T-helper 22 cell (primary cell): ENCODE data around the gene HORMAD1.
"Not testable (repeated sequence)": the region's sequence is repeated elsewhere in the genome, so short reads cannot be mapped to it uniquely, and the experiment has no call there.

ENCODE experiments used
- DNase-seq: peaks from one replicate; pipeline ENCODE4 v3.0.0-alpha.2; 2020; ENCODE audit warnings: low read depth

The HORMAD1 gene

GRCh38 chr1:150696995-150697927 is 23.4 kb downstream of the HORMAD1 start, which contains the start of gene GOLPH3L:
GOLPH3L (minus strand) TSS chr1:150697154; CDS start chr1:150694838, 2,316 bp downstream.
- peak; percentile 87 for DNase-seq

GRCh38 chr1:150696590-150696989 is 24.1 kb downstream of the HORMAD1 start:
- DNase-seq = no peak

DNA sequence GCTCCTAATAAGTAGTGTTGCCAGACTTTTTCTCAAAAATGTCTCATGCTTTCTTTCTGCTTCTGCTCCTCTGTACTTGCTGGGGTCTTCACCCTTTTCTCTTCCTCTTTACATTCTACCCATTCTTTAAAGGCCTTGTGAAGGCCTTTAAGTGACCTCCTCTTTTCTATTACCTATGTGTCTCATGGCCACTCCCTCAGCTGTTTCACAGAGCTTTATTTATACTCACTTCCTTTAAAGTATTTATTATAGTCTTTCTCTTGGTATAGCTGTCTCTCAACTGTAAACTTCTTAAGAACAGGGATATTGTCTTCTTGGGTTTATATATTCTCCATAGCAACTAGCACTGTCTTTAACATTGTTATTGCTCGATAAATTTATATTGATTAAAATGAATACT is 24.5 kb downstream of the HORMAD1 start:
- DNase-seq = no peak

DNA sequence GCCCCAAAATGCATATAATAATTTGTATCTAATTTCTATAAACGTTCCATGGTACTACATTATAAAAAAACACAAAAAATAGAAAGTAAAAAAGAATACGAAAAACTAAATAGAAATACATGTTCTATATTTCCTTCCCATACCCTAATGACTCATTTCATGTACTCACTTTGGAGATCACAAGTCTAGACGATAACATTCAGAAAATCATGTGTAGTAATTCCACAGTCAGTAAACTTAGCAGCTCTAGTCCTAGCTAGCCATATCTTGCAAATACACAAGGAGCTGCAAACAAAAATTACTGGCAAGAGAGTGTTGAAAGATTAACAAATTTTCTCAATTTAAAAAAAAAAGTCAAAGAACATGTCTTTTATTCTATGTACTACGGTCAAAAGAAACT is 25.1 kb downstream of the HORMAD1 start:
- DNase-seq = no peak

DNA sequence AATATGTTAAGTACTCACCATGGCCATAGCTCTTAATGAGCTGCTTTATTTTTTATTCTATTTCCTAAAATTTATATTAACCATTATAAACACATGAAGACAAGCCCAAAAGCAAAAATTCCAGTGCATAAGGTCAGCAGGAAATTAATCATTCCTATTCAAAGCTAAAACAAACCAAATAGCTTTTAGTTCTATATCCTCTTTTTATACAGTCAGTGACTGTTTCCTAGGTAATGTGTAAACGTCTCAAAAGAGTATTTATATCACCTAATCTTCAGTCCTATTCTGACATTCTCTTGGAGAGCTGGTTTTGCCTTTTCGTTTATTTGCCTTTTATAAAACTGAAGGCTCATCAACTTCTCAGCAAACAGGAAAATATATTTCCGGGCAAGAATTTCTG is 28.0 kb downstream of the HORMAD1 start:
- no peak for DNase-seq

GRCh38 chr1:150688763-150689162 is 31.9 kb downstream of the HORMAD1 start:
- no peak for DNase-seq

GRCh38 chr1:150686275-150686674 is 34.4 kb downstream of the HORMAD1 start:
- no peak for DNase-seq

DNA sequence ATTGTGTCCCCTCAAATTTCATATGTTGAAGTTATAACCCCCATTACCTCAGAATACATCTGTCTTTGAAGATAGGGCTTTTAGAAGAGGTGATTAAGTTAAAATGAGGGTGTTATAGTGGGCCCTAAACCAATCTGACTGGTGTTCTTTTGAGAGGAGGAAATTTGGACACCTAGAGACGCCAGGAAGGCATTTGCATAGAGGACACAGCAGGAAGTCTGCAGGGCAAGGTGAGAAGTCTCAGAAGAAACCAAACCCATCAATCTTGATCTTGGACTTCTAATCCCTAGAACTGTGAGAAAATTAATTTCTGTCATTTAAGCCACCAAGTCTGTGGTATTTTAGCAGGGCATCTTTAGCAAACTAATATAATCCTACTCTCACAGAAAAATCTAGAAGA is 36.8 kb downstream of the HORMAD1 start:
- no peak for DNase-seq

- DNase-seq = no peak
Observed at GRCh38 chr1:150678988-150679387, 41.7 kb downstream of the HORMAD1 start.

DNA sequence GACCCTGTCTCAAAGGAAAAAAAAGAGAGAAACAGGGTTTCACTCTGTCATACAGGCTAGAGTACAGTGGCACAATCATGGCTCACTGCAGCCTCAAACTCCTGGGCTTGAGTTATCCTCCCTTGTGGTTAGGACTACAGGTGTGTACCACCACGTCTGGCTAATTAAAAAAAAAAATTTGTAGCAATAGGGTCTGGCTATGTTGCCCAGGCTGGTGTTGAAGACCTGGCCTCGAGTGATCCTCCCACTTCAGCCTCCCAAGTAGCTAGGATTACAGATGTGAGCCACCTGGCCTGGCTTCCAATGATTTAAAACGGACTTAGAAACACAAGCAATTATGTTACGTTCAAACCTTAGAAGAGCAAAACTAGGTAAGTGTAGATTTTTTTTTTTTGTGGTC is 45.8 kb downstream of the HORMAD1 start:
- no peak for DNase-seq

- no peak for DNase-seq
Observed at GRCh38 chr1:150663321-150663720, 57.4 kb downstream of the HORMAD1 start.

DNA sequence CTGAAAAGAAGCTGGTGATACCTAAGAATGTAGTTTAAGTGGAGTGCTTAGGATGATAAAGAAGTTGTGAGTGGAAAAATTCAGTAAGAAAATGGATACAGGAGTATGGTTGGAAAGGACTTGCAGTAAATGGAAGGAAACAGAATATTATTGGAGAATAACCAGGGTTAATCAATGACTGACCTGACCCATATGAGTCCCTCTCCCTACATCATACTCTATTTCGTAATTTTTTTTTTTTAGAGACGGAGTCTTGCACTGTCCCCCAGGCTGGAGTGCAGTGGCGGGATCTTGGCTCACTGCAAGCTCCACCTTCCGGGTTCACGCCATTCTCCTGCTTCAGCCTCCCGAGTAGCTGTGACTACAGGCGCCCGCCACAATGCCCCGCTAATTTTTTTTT is 57.9 kb downstream of the HORMAD1 start:
- DNase-seq = no peak

GRCh38 chr1:150661156-150661555 is 59.5 kb downstream of the HORMAD1 start:
- no peak for DNase-seq

GRCh38 chr1:150660584-150660983 is 60.1 kb downstream of the HORMAD1 start:
- no peak for DNase-seq

GRCh38 chr1:150657064-150657463 is 63.6 kb downstream of the HORMAD1 start:
- DNase-seq = not testable (repeated sequence)

GRCh38 chr1:150654635-150655034 is 66.1 kb downstream of the HORMAD1 start:
- DNase-seq = not testable (repeated sequence)

DNA sequence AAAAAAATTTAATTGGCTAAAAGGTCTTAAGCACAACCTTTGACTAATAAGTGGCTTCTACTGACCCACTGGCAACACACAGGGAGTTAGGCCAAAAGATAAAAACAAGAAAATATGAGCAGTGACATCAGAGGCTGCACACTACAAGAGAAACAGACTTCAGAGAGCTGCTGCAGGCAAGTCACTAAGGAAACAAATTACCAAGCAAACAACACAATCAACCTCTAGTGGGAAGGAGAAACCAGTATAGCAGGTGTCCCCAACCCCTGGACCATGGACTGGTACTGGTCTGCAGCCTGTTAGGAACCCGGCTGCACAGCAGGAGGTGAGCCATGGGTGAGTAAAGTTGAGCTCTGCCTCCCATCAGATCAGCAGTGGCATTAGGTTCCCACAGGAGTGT is 70.5 kb downstream of the HORMAD1 start:
- DNase-seq = no peak

- DNase-seq = no peak
Observed at GRCh38 chr1:150649441-150650075, 71.1 kb downstream of the HORMAD1 start.
